ENCODE measurements around the gene MDM2. TPM values are rescaled to one million over a fixed set of nuclear protein-coding genes. Genes with fewer than 3 reads are reported as not detected.

MDM2 gene
- total and polyA plus RNA-seq, 9 of the 15 experiments (the other 6 are each of a cell fraction or from before 2014, with no cell fraction given): 13.6 to 100 (median 49.0) TPM

DNA sequence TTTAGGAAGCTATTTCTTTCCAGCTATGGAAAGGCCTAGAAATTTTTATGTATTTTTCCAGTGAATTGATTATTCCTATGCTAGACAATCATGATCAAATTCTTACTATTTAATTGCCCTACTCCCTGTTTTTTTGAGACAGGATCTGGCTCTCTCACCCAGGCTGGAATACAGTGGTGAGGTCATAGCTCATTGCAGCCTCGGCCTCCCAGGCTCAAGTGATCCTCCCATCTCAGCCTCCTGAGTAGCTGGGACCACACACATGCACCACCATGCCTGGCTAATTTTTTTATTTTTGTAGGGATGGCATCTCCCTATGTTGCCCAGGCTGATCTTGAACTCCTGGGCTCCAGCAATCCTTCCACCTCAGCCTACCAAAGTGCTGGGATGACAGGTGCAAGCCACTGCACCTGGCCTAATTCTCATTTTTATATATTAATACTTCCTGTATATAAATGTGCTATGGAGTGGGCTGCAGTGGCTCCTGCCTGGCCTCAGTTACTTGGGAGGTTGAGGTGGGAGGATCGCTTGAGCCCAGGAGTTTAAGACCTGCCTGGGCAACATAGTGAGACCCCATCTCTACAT is 16.0 kb upstream of the MDM2 start:
- POLR2A ChIA-PET: interaction anchor here (1.9 kb wide), 1 partner anchor 16 kb away, joined by 7 read pairs; the partner anchor contains the start of gene MDM2
- no peak overlapping the region for H3K27ac ChIP-seq (ENCODE audit: extremely low read depth, low read depth, low read length)

More for the DNA sequence above, 16.0 kb upstream of the MDM2 start:
- CTCF ChIA-PET (ENCODE audit: low intra/inter-chr PET ratio): no interaction called here
- H3K27me3 ChIP-seq (ENCODE audit: control insufficient read depth in 2 of 2, insufficient read depth in 2 of 2, low read length in 2 of 2): no peaks in the 10 kb centered on the region
- no peak overlapping the region for H3K4me2 ChIP-seq (ENCODE audit: insufficient read depth, low read length)
- DNase-seq (ENCODE audit: extremely low read depth in 1 of 4, low spot score in 3 of 4) (no peak), ATAC-seq (no peak), FAIRE-seq (no peak)
- 37% methylated on average over 2 of the region's 2 CpGs for WGBS (ENCODE audit: insufficient coverage, low coverage, missing lambda C conversion rate)
- BruUV-seq (replicated peaks): no TSS peak
- H3K9me1 ChIP-seq (ENCODE audit: control insufficient read depth, insufficient read depth, low read length): no peaks in the 10 kb centered on the region
- peaks cover 4 to 8% of the 10 kb centered on the region in 2 experiments; a peak in 4 of 5 replicates for H3K4me1 ChIP-seq (replicated peaks in 1 of 2; ENCODE audit: control insufficient read depth in 2 of 2, insufficient read depth in 2 of 2, low read length in 2 of 2)
- no peak overlapping the region for H3K4me3 ChIP-seq
- H2AFZ ChIP-seq (ENCODE audit: low read depth, low read length): no peak overlapping the region
- in situ Hi-C loops (cut with MboI): no loop called here
- H3K9me3 ChIP-seq (replicated peaks; ENCODE audit: control insufficient read depth, insufficient read depth, low read depth, low read length): no peaks in the 10 kb centered on the region
- TF ChIP-seq TAF1 (IDR thresholded peaks at IDR 0.05; ENCODE audit: control insufficient read depth, extremely low read depth, insufficient read depth, low read length, severe bottlenecking): no peak
- TF ChIP-seq ZNF764 (CRISPR knock-in tag; IDR thresholded peaks at IDR 0.05; ENCODE audit: low read depth): no peak
- TF ChIP-seq KAT2B (IDR thresholded peaks at IDR 0.05; ENCODE audit: low read depth, low read length): no peak
- no peak for TF ChIP-seq ZNF699 (CRISPR knock-in tag; IDR thresholded peaks at IDR 0.05; ENCODE audit: insufficient replicate concordance)
- TF ChIP-seq SRSF1 (IDR thresholded peaks at IDR 0.05; ENCODE audit: low read depth, low read length): no peak
- no peak for TF ChIP-seq ZNF23 (CRISPR knock-in tag; IDR thresholded peaks at IDR 0.05)
- no peak for TF ChIP-seq SMARCA5 (IDR thresholded peaks at IDR 0.05)
- TF ChIP-seq, protein P1, sequence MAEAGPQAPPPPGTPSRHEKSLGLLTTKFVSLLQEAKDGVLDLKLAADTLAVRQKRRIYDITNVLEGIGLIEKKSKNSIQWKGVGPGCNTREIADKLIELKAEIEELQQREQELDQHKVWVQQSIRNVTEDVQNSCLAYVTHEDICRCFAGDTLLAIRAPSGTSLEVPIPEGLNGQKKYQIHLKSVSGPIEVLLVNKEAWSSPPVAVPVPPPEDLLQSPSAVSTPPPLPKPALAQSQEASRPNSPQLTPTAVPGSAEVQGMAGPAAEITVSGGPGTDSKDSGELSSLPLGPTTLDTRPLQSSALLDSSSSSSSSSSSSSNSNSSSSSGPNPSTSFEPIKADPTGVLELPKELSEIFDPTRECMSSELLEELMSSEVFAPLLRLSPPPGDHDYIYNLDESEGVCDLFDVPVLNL (CRISPR knock-in tag; IDR thresholded peaks at IDR 0.05; ENCODE audit: low read depth): no peak
- TF ChIP-seq, protein P2, sequence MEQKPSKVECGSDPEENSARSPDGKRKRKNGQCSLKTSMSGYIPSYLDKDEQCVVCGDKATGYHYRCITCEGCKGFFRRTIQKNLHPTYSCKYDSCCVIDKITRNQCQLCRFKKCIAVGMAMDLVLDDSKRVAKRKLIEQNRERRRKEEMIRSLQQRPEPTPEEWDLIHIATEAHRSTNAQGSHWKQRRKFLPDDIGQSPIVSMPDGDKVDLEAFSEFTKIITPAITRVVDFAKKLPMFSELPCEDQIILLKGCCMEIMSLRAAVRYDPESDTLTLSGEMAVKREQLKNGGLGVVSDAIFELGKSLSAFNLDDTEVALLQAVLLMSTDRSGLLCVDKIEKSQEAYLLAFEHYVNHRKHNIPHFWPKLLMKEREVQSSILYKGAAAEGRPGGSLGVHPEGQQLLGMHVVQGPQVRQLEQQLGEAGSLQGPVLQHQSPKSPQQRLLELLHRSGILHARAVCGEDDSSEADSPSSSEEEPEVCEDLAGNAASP (IDR thresholded peaks at IDR 0.05): no peak
- no peak for TF ChIP-seq ZNF707 (CRISPR knock-in tag; conservative IDR thresholded peaks at IDR 0.05)
- TF ChIP-seq, protein P3, sequence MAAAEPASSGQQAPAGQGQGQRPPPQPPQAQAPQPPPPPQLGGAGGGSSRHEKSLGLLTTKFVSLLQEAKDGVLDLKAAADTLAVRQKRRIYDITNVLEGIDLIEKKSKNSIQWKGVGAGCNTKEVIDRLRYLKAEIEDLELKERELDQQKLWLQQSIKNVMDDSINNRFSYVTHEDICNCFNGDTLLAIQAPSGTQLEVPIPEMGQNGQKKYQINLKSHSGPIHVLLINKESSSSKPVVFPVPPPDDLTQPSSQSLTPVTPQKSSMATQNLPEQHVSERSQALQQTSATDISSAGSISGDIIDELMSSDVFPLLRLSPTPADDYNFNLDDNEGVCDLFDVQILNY (CRISPR knock-in tag; IDR thresholded peaks at IDR 0.05): no peak
- no peak for TF ChIP-seq PHF20 (IDR thresholded peaks at IDR 0.05; ENCODE audit: partially characterized antibody)
- TF ChIP-seq NFE2 (IDR thresholded peaks at IDR 0.05; ENCODE audit: low read depth): no peak
- no peak for TF ChIP-seq ERF (CRISPR knock-in tag; IDR thresholded peaks at IDR 0.05)
- intact Hi-C loops (cut with micrococcal nuclease): no loop called here
- no peaks in the 10 kb centered on the region for H3K79me2 ChIP-seq (ENCODE audit: control insufficient read depth, insufficient read depth, low read length)
- no peaks in the 10 kb centered on the region for H3K36me3 ChIP-seq (ENCODE audit: control insufficient read depth, insufficient read depth, low read length)
- H4K20me1 ChIP-seq (replicated peaks; ENCODE audit: control insufficient read depth, insufficient read depth, low read length): no peaks in the 10 kb centered on the region
- H3K9ac ChIP-seq (ENCODE audit: insufficient read depth in 1 of 2, low read depth in 2 of 2, low read length in 2 of 2): no peak overlapping the region

All from K562 (cell line).